Heart left ventricle (tissue), 13 donors: ENCODE measurements around the gene PKD1.

Source experiments
- POLR2A ChIP-seq, 2 donors: fragments of 450-650 bp; IDR thresholded peaks; one replicate each; pipeline ENCODE4 v1.6.1; 2017; ENCODE audit warnings: antibody characterized with exemption in 2 of 2, mild to moderate bottlenecking in 2 of 2, moderate library complexity in 2 of 2
- TF ChIP-seq, protein P1 (sequence below), 12 donors: fragments of 200-600 bp; sonication (generic) in 4 of 12; IDR thresholded peaks; one replicate each; pipeline versions ENCODE4 v1.5.0 to v1.8.0; 2018 to 2022; ENCODE audit warnings: antibody characterized with exemption in 12 of 12, mild to moderate bottlenecking in 5 of 12
- donor health status: ischemic (EF 13 %, LVEDD 7.1; RV severe dilation, severe dysfunction).
- donor health status: DM: no; HTN: yes; CAD: no.
- donor health status: DM: no; HTN: no; CAD: no.
- donor health status: ischemic (EF 25% LVEDD 6.9; RV normal size, moderate dysfunction).
- donor health status: ischemic (EF 25% LVEDD 5.7; RV mildly dilated, moderate dysfunction).
- donor health status: ischemic (EF 35%, LVEDD 5.7; RV mildly dilated, moderate dysfunction).
- donor health status: nonischemic (EF 11% LVEDD 7.7; RV severe dilation, severe dysfunction).
- donor health status: DM: yes; HTN: yes; CAD: no.
- donor health status: PGD.
- donor health status: ischemic (EF 29% LVEDD 5.4; RV normal size, mild dysfunction).
- donor health status: nonischemic (EF 23%, LVEDD 6.1; RV moderate dilation, normal function).

DNA sequence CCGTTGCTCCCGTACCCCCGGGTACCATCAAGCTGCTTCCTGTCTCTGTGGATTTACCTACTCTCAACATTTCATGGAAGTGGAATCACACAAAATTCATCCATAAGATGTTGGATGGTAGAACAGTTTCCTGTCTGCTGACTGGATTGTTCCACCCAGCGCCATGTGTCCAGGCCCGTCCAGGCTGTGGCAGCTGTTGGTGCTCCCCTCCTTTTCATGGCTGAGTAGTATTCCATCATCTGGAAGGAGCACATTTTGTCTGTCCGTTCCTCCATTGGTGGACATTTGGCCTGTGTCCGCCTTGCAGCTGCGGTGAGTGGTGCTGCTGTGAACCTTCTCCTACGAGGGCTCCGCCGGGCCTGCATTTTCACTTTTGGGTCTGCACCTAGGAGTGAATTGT is 69.6 kb downstream of the PKD1 start:
- TF ChIP-seq, protein P1, sequence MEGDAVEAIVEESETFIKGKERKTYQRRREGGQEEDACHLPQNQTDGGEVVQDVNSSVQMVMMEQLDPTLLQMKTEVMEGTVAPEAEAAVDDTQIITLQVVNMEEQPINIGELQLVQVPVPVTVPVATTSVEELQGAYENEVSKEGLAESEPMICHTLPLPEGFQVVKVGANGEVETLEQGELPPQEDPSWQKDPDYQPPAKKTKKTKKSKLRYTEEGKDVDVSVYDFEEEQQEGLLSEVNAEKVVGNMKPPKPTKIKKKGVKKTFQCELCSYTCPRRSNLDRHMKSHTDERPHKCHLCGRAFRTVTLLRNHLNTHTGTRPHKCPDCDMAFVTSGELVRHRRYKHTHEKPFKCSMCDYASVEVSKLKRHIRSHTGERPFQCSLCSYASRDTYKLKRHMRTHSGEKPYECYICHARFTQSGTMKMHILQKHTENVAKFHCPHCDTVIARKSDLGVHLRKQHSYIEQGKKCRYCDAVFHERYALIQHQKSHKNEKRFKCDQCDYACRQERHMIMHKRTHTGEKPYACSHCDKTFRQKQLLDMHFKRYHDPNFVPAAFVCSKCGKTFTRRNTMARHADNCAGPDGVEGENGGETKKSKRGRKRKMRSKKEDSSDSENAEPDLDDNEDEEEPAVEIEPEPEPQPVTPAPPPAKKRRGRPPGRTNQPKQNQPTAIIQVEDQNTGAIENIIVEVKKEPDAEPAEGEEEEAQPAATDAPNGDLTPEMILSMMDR (IDR thresholded peaks at IDR 0.05): no peak
- TF ChIP-seq POLR2A (IDR thresholded peaks at IDR 0.05): no peak
